IPS-18a (cell line): Measurements from ENCODE around the gene GGNBP2.

ENCODE experiments used
- H3K27ac ChIP-seq: one replicate; pipeline ENCODE4 v1.5.1; 2013; ENCODE audit warnings: low read length
- H3K27me3 ChIP-seq: one replicate; pipeline ENCODE4 v1.6.1; 2013; ENCODE audit warnings: mild to moderate bottlenecking, low read length; ENCODE audit not compliant: control insufficient read depth, insufficient read depth
- H3K36me3 ChIP-seq: one replicate; pipeline ENCODE4 v1.6.1; 2013; ENCODE audit warnings: low read depth, low read length; ENCODE audit not compliant: control insufficient read depth
- H3K4me1 ChIP-seq: one replicate; pipeline ENCODE4 v1.6.1; 2013; ENCODE audit warnings: low read depth, low read length; ENCODE audit not compliant: control insufficient read depth
- H3K4me3 ChIP-seq: one replicate; pipeline ENCODE4 v1.5.1; 2013; ENCODE audit warnings: low read length
- H3K9ac ChIP-seq: one replicate; pipeline ENCODE4 v1.6.1; 2013; ENCODE audit warnings: mild to moderate bottlenecking, low read length, moderate library complexity
- H3K9me3 ChIP-seq: one replicate; pipeline ENCODE4 v1.6.1; 2013; ENCODE audit warnings: low read depth, low read length; ENCODE audit not compliant: control insufficient read depth

The GGNBP2 gene

GRCh38 chr17:36544307-36545076 lies at the start of gene GGNBP2:
GGNBP2 (plus strand) TSS chr17:36544919; CDS start chr17:36545725, 806 bp downstream.
- H3K27me3 ChIP-seq, result no peaks in the 10 kb centered on the region
- peak within 1 kb of the TSS; percentile 96 for H3K9ac ChIP-seq
- H3K4me3 ChIP-seq, result peak within 1 kb of the TSS; percentile 79
- H3K27ac ChIP-seq, result peak within 1 kb of the TSS; percentile 88
- H3K36me3 ChIP-seq, result no peaks in the 10 kb centered on the region
- H3K4me1 ChIP-seq, result peaks cover 7% of the 10 kb centered on the region
- no peaks in the 10 kb centered on the region for H3K9me3 ChIP-seq

- Histone ChIP-seq H3K27ac (no peak overlapping the region), H3K27me3 (no peaks in the 10 kb centered on the region), H3K4me1 (no peaks in the 10 kb centered on the region), H3K9me3 (no peaks in the 10 kb centered on the region), H3K4me3 (no peak overlapping the region), H3K36me3 (peaks cover 55% of the 10 kb centered on the region), H3K9ac (no peak overlapping the region)
Measured at GRCh38 chr17:36495076-36495578, 49.6 kb upstream of the GGNBP2 start.

DNA sequence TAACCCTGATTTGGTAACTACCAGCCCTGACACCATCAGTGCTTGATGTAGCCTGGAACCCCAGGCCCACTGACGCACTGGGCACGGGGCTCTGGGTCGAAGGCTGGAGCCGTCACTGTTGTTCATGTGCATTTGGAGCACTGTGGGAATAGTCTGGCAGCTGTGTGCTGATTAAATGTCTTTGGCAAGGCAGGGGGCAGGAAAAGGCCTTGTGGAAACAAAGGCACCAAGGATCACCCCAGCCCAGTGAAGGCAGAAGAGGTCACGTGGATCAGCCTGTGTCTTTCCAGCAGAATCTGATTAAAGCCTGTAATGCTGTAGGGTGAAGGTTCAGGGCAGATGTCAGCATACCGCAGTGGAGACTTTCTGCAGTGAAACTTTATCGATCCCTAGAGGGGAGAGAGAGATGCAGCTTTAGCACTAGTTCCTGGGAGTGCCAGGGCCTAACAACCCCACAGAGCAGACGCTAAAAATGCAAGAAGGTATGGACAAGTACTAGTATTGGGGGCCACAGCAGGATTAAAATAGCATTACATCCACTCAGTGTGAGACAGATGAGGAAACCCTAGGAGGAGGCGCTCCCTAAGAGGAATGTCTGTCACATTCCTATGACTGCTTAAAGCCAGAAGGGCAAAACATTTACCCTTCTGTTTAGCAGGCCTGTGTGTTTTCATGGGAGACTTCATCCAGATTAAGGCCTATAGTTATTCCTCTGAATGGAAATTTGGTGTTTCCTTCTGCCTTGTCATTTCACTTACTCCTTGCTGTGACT lies 48.5 kb upstream of the GGNBP2 start:
- H3K36me3 ChIP-seq, result peaks cover 64% of the 10 kb centered on the region

DNA sequence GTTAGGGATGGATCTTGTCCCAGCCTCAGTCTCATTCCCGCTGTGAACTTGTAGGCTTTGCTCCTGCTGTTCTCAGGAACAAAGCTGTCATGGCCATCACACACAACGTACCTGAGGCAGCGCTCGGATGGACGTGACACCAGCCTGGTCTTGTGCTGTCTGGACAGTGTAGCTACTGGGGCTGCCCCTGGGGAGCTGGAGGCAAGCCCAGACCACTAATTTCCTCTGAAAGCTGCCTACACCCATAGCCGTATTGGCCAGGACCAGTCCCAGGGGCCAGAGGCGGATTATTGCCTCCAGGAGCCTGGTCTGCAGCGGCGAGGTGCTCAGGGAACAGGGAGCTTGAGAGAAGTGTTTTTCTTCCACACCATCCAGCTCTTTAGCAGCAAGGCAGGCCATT lies 46.6 kb upstream of the GGNBP2 start:
- Histone ChIP-seq H3K9ac (no peak overlapping the region), H3K4me1 (no peaks in the 10 kb centered on the region), H3K36me3 (peaks cover 75% of the 10 kb centered on the region)

More for the DNA sequence above, 48.5 kb upstream of the GGNBP2 start:
- H3K9ac ChIP-seq, result no peak overlapping the region
- no peaks in the 10 kb centered on the region for H3K27me3 ChIP-seq
- no peak overlapping the region for H3K27ac ChIP-seq
- no peaks in the 10 kb centered on the region for H3K4me1 ChIP-seq
- no peaks in the 10 kb centered on the region for H3K9me3 ChIP-seq
- no peak overlapping the region for H3K4me3 ChIP-seq

GRCh38 chr17:36498560-36499300 lies 46.0 kb upstream of the GGNBP2 start:
- H3K4me1 ChIP-seq, result no peaks in the 10 kb centered on the region
- peaks cover 75% of the 10 kb centered on the region for H3K36me3 ChIP-seq
- no peak overlapping the region for H3K9ac ChIP-seq
- no peaks in the 10 kb centered on the region for H3K9me3 ChIP-seq
- H3K27me3 ChIP-seq, result no peaks in the 10 kb centered on the region
- H3K27ac ChIP-seq, result no peak overlapping the region
- no peak overlapping the region for H3K4me3 ChIP-seq

More for the DNA sequence above, 46.6 kb upstream of the GGNBP2 start:
- no peaks in the 10 kb centered on the region for H3K9me3 ChIP-seq
- no peak overlapping the region for H3K4me3 ChIP-seq
- no peak overlapping the region for H3K27ac ChIP-seq
- H3K27me3 ChIP-seq, result no peaks in the 10 kb centered on the region

- Histone ChIP-seq H3K27ac (no peak overlapping the region), H3K4me3 (no peak overlapping the region), H3K9me3 (no peaks in the 10 kb centered on the region), H3K36me3 (peaks cover 75% of the 10 kb centered on the region), H3K27me3 (no peaks in the 10 kb centered on the region), H3K4me1 (no peaks in the 10 kb centered on the region), H3K9ac (no peak overlapping the region)
Measured at GRCh38 chr17:36500745-36501225, 43.9 kb upstream of the GGNBP2 start.

DNA sequence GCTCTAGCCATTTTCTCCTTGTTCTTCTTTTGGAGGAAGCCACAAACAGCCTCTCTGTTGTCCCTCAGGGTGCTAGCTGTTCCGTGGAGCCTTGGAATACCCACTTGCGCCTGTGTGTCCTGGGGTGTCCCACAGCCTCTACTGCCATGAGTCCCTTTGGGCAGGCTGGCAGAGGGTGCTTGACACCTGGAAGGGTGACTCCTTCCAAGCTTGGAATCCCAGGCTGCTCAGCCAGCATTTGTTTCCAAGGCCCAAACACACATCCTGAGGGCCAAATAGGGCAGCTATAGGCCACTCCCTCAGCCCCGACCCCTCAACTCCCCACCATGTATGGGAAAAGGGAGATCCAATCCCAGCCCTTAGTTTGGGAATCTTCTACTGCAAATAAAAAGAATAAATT lies 43.4 kb upstream of the GGNBP2 start:
- H3K4me3 ChIP-seq, result no peak overlapping the region
- H3K27me3 ChIP-seq, result no peaks in the 10 kb centered on the region
- no peaks in the 10 kb centered on the region for H3K9me3 ChIP-seq
- H3K27ac ChIP-seq, result no peak overlapping the region
- H3K4me1 ChIP-seq, result no peaks in the 10 kb centered on the region
- peaks cover 75% of the 10 kb centered on the region for H3K36me3 ChIP-seq
- H3K9ac ChIP-seq, result no peak overlapping the region

DNA sequence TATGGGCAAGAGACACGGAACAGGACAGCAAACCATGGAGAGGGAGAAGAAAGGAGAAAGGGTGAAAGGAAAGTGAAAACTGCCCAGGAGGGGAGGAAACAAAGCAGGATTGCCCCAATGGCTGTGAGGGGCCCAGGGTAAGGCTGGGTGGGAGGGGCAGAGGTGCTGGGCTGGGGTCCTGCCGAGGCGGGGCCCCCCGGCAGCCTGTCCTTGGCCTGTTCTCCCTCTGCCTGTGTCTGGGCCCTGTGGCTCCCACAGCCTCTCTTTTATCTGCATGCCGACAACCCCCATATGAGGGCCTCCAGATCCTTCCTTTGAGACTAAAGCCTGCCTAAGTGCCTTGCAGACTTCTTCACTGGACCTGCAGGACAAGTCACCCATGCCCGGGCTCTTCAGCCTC lies 42.8 kb upstream of the GGNBP2 start:
- H3K36me3 ChIP-seq, result peaks cover 75% of the 10 kb centered on the region
- H3K4me1 ChIP-seq, result no peaks in the 10 kb centered on the region
- no peak overlapping the region for H3K27ac ChIP-seq
- H3K4me3 ChIP-seq, result no peak overlapping the region
- H3K27me3 ChIP-seq, result no peaks in the 10 kb centered on the region
- H3K9me3 ChIP-seq, result no peaks in the 10 kb centered on the region
- no peak overlapping the region for H3K9ac ChIP-seq

DNA sequence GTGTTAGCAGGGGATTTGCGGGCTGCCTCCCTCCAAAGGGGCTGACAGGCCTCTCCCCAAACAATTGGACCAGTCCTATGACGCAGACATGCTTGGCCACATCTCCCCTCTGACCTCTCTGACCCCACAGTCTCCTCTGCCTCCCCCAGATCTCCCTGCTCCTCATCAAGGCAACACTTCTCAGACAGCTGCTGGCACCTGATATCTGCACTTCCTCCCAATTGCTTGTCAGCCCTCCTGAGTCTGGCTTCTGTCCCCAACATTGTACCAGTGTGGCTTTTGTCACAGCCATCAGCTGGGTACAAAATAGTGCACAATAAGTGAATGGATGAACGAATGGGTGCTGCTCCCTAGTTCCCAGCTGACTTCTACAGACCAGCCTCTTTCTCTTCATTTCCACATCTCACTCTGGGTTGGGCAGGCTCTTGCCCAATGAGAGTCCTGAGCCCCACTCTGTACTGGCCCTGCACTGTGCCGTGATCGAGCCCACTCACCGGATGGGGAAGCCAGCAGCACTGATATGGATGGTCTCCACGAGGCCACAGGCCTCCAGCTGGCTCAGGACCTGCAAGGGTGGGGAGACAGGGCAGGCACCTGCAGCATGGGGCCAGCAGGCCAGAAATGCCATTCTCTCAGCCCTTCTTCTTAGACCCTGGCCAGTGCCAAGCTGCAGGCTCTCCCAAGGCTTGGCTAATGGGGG lies 41.1 kb upstream of the GGNBP2 start:
- Histone ChIP-seq H3K27me3 (no peaks in the 10 kb centered on the region), H3K9ac (no peak overlapping the region), H3K4me3 (no peak overlapping the region), H3K36me3 (peaks cover 80% of the 10 kb centered on the region), H3K9me3 (no peaks in the 10 kb centered on the region), H3K4me1 (no peaks in the 10 kb centered on the region), H3K27ac (no peak overlapping the region)

GRCh38 chr17:36504156-36504545 lies 40.6 kb upstream of the GGNBP2 start:
- Histone ChIP-seq H3K4me1 (no peaks in the 10 kb centered on the region), H3K9ac (no peak overlapping the region), H3K4me3 (no peak overlapping the region), H3K27ac (no peak overlapping the region), H3K27me3 (no peaks in the 10 kb centered on the region), H3K36me3 (peaks cover 80% of the 10 kb centered on the region), H3K9me3 (no peaks in the 10 kb centered on the region)

DNA sequence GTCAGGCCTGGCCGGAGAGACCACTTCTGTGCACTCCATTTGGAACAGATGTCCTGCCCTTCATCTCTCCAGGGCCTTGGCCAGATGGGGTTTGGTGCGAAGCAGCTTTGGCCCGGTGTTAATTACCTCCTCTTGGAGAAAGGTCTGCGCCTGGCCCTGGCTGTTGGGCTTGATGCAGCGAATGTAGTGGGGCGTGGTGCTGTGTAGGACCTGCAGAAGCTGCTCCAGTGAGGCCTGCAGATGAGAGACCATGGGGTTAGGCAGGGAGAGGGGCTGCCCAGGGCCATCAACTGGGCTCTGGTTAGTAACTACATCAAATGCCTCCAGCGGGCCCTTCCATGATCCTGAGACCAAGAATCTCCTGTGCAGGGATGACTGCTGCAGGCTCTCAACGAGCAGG lies 39.5 kb upstream of the GGNBP2 start:
- H3K27ac ChIP-seq, result no peak overlapping the region
- no peak overlapping the region for H3K9ac ChIP-seq
- no peaks in the 10 kb centered on the region for H3K9me3 ChIP-seq
- no peaks in the 10 kb centered on the region for H3K4me1 ChIP-seq
- H3K27me3 ChIP-seq, result no peaks in the 10 kb centered on the region
- no peak overlapping the region for H3K4me3 ChIP-seq
- H3K36me3 ChIP-seq, result peaks cover 89% of the 10 kb centered on the region
